Umbilical cord (tissue), 2 donors: ENCODE measurements around the gene KRTAP9-2. TPM values are rescaled to one million over a fixed set of nuclear protein-coding genes. Genes with fewer than 3 reads are reported as not detected.
"Not testable (repeated sequence)": the region's sequence is repeated elsewhere in the genome, so short reads cannot be mapped to it uniquely, and the experiment has no call there.

Experiments
- DNase-seq: peaks from one replicate; pipeline ENCODE4 v3.0.0-alpha.2; 2015; ENCODE audit warnings: low spot score
- total RNA-seq: library from RNA; depleted of rRNA; stranded (reverse); fragments of >200 nt; gene quantifications from one replicate; pipeline ENCODE4 v1.2.3, GENCODE V29; 2014; ENCODE audit warnings: low replicate concordance; ENCODE audit not compliant: insufficient read depth

KRTAP9-2 gene, protein sequence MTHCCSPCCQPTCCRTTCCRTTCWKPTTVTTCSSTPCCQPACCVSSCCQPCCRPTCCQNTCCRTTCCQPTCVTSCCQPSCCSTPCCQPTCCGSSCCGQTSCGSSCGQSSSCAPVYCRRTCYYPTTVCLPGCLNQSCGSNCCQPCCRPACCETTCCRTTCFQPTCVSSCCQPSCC
- total RNA-seq, result not detected

DNA sequence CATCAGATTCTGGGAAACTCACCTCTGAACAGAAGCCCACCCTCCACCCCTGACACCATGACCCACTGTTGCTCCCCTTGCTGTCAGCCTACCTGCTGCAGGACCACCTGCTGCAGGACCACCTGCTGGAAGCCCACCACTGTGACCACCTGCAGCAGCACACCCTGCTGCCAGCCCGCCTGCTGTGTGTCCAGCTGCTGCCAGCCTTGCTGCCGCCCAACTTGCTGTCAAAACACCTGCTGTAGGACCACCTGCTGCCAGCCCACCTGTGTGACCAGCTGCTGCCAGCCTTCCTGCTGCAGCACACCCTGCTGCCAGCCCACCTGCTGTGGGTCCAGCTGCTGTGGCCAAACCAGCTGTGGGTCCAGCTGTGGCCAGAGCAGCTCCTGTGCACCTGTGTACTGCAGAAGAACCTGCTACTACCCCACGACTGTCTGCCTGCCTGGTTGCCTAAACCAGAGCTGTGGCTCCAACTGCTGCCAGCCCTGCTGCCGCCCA lies at the start of gene KRTAP9-2:
Gene KRTAP9-2 (plus strand): TSS at position 51 of the 498 bp plus-strand sequence. CDS start 7 bp downstream, at position 58.
- not testable (repeated sequence) for DNase-seq

DNA sequence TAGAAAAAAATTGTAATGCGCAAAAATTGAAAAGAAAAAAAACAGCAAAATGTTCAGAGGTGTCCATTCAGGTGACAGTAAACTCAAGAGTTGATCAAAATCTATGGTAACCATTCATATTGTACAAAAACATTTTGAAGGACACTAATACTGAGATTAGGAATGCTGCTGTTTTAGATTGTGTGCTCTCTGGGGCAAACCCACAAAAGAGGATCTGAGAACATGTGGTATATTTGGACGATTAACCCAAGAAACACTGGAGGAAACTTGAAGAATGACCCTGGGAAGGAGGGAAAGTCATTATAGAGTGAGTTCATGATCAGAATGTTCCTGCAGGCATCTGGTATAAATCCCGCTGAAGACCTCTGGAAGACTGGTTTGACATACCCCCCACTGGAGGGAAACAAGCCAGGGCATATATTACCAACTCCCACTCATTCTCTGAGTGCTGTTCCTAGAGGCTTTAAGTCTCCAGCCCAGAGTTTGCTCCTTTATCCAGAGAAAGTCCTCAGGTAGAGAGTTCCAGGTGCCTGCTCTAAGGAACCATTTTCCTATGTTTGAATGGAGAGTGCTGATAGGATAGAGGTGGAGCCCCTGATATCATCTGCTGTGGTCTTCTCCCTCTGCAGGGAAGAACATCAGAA lies 49.6 kb upstream of the KRTAP9-2 start:
- no peak for DNase-seq

DNA sequence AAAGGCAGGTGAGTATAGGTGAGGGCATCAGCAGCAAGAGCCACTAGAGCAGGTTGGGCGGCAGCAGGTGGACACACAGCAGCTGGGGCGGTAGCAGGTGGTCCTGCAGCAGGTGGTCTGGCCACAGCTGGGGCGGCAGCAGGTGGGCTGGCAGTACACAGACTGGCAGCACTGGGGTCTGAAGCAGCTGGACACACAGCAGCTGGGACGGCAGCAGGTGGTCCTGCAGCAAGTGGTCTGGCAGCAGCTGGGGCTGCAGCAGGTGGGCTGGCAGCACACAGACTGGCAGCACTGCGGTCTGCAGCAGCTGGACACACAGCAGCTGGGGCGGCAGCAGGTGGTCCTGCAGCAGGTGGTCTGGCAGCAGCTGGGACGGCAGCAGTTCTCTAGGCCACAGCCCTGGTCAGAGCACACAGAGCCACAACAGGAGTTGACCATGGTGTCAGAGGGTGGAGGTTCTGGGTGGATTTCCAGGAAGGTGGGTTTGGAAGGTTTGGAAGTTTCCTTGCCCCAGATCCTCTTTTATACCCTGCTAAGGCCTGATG lies 48.6 kb upstream of the KRTAP9-2 start, which contains the start of gene KRTAP4-2:
Gene KRTAP4-2 (minus strand): TSS at position 495 of the 545 bp plus-strand sequence. CDS start 57 bp downstream, at position 438.
- no peak for DNase-seq

DNA sequence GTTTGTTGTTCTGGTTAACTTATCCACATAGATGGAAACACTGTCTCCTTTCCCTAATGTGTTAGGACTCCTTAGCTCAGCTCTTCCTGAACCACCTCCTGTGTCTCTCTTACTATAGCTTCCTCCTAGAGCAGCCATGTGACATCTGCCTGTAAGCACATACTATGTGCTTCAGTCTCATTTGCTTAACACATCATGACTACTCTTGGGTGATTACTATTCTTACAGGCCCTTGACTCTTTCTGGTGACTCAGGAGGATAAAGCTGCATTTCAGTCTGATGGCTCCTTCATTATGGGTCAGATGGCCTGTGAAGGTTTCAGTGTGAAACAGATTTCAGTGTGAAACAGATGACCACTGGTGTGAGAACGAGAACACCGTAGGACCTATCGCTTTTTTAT lies 48.1 kb upstream of the KRTAP9-2 start:
- no peak for DNase-seq

DNA sequence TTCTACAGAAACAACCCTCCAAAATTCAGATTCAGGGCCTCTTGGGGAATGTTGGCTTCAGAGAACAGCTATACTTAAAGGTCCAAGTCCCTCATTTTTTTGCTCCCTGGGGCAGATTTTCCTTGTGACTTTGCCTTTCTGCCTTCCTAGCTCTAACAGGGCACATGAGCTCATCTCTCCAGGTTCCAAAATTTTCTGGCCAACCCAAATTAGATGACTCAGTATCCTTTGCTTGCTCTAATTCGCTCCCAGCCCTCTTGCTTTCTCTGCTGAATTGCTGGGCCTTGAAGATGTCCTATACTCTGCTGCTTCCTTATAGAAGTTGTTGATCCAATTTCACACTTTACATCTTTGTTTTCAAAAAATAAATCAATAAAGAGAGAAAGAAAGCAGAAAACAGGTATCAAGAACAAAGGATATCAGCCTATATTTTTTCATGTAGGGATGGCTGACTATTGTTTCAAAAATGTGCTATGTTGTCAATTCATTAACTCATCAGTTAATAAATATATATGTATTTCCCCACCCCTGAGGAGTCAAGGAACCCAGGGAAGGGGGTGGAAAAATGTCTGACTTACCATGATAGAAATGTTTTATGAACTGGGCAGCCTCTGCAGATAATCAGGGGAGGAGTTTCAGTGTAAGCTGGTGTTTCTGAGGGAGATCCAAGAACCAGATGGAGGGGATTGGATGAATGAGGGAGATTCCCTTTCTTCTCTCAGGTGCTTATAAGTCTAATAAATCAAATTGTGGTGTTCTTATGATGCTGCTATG lies 47.4 kb upstream of the KRTAP9-2 start:
- no peak for DNase-seq

DNA sequence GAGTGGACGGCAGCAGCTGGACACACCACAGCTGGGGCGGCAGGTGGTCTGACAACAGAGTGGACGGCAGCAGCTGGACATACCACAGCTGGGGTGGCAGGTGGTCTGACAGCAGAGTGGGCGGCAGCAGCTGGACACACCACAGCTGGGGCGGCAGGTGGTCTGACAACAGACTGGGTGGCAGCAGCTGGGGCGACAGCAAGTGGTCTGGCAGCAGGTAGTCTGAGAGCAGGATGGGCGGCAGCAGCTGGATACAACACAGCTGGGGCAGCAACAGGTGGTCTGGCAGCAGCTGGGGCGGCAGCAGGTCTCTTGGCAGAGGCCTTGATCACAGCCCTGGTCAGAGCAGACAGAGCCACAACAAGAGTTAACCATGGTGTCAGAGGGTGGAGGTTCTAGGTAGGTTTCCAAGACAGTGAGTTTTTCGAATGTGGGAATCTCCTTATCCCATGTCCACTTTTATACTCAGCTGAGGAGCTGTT lies 41.9 kb upstream of the KRTAP9-2 start, which contains the start of gene KRTAP4-1:
Gene KRTAP4-1 (minus strand): TSS at position 432 of the 482 bp plus-strand sequence. CDS start 57 bp downstream, at position 375.
- no peak for DNase-seq

DNA sequence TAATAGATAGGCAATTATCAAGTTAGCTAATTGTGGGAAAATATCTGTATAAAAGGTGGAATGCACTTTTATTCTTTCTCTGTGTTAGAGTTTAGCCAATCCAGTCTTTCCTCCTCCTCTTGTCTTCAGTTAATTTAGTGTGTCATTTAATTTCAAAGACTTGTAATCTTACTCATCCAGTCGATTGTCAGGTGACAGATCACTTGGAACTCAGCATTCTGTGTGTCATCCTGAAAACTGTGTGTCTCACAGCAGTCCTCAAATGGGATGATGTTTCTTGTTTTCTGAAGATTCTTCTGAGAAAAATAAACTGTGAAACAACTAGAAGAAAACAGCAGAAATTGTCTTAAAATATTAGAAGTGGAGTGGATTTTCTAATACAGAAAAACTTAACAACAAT lies 41.4 kb upstream of the KRTAP9-2 start:
- DNase-seq, result no peak

DNA sequence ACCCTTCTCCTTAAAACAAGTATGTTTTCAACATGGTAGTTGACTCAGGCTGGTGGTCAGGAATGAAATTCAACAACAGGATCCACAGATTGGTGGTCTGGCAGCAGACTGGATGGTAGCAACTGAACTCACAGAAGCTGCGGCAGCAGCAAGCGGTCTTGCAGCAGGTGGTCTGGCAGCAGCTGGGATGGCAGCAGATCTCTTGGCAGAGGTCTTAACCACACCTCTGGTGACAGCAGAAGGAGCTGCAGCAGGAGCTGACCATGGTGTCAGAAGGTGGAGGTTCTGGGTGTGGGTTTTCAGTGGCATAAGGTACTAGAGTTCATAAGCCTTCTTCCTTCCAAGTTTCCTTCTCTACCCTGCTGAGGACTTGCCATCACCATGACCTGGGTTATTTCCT lies 39.6 kb upstream of the KRTAP9-2 start:
- no peak for DNase-seq

DNA sequence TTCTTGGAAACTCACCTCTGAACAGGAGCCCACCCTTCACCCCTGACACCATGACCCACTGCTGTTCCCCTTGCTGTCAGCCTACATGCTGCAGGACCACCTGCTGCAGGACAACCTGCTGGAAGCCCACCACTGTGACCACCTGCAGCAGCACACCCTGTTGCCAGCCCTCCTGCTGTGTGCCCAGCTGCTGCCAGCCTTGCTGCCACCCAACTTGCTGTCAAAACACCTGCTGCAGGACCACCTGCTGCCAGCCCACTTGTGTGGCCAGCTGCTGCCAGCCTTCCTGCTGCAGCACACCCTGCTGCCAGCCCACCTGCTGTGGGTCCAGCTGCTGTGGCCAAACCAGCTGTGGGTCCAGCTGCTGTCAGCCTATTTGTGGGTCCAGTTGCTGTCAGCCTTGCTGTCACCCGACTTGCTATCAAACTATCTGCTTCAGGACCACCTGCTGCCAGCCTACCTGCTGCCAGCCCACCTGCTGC lies 36.6 kb upstream of the KRTAP9-2 start, which contains the start of gene KRTAP9-1:
Gene KRTAP9-1 (plus strand): TSS at position 51 of the 482 bp plus-strand sequence. CDS start 0 bp downstream, at position 51.
- DNase-seq, result not testable (repeated sequence)

DNA sequence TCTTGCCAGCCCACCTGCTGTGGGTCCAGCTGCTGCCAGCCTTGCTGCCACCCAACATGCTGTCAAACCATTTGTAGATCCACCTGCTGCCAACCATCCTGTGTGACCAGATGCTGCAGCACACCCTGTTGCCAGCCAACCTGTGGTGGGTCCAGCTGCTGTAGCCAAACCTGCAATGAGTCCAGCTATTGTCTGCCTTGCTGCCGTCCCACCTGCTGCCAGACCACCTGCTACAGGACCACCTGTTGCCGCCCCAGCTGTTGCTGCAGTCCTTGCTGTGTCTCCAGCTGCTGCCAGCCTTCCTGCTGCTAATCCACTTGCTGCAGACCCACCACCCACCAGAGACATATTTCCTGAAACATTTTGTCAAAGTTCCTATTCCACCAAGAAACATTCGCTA lies 36.1 kb upstream of the KRTAP9-2 start:
- no peak for DNase-seq

DNA sequence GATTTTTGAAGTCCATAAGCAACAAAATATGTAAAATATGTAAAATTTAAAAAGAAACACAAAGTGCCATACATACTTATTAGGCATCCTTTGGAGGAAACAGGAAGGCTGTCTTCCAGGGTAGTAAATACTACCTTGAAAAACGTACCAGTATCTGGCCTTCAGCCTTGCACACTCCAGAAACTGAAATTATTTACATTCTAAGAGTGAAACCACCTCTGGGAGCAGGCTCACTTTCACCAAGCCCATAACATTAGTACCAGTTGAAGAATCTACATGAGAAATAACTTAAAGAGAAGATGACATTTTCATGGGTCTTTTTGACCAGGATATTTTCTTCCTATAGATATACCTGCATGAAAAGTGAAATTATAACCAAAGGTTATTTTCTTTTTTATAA lies 30.4 kb upstream of the KRTAP9-2 start:
- no peak for DNase-seq

DNA sequence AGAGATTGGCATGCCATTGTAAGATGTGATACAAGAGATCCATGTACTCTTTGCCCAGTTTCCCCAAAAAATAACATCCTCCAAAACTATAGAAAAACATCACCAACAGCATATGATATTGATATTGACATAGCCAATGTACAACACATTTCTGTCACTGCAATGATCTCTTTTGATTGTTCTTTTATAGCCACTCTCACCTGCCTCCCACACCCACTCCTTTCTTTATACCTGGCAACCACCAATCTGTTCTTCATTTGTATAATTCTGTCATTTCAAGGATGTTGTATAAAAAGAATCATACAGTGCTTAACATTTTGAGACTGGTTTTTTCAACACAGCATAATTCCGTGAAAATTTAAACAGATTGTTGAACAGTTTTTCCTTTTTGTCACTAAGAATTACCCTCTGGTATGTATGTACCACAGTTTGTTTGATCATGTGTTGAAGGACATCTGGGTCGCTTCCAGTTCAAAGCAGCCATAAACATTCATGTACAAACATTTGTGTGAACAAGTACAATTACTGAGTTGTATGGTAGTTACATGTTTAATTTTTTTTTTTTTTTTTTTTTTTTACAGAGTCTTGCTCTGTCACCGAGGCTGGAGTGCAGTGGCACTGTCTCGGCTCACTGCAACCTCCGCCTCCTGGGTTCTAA lies 26.9 kb upstream of the KRTAP9-2 start:
- no peak for DNase-seq

DNA sequence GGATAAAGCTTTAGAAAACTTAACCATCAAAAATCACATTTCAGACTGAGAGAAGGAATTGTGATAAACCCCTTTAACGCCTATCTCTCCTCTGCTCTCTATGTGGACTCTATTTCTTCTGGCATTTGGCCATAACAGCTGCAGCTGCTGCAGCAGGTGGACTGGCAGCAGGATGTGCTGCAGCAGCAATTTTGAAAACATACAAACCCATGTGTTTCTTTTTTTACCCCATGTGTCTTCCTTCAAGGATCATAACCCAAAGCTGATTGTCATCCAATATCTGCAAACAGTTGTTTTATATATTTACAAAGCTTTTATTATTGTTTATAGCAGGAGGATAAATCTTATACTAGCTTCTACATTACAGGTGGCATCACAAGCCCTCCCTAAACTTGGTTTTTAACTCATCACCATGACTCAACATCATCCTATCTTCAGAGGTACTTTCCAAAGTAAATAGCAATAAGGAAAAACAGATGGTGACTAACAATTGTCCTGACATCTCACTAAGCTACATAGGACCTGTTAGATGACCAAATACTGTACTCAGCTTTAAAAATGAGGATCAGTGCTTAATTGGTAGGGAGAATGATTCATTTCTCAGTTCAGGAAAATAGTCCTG lies 14.5 kb upstream of the KRTAP9-2 start:
- DNase-seq, result no peak

DNA sequence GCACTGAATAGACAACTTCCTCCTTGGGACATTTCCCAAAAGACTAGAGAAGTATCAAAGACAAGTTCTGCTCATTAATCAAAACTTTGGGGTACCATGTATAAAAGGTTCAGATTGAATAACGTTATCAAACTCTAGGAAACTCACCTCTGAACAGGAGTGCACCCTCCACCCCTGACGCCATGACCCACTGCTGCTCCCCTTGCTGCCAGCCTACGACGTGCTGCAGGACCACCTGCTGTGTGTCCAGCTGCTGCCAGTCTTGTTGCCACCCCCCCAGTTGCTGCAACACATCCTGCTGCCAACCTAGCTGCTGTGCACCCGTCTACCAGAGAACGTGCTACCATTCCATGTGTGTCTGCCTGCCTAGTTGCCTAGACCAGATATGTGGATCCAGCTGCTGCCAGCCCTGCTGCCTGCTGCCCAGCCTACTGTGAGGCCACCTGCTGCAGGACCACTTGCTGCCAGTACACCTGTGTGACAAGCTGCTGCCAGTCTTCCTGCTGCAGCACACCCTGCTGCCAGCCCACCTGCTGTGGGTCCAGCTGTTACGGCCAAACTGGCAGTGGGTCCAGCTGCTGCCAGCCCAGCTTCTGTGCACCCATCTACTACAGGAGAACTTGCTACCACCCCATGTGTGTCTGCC lies 13.8 kb upstream of the KRTAP9-2 start:
- no peak for DNase-seq

DNA sequence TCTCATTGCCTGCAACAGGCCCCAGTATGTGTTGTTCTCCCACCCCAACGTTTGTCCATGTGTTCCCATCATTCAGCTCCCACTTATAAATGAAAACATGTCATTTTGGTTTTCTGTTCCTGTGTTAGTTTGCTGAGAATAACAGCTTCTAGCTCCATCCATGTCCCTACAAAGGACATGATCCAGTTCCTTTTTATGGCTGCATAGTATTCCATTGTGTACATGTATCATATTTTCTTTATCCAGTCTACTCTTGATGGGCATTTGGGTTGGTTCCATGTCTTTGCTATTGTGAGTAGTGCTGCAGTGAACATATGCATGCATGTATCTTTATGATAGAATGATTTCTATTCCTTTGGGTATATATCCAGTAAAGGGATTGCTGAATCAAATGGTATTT lies 10.8 kb upstream of the KRTAP9-2 start:
- no peak for DNase-seq

DNA sequence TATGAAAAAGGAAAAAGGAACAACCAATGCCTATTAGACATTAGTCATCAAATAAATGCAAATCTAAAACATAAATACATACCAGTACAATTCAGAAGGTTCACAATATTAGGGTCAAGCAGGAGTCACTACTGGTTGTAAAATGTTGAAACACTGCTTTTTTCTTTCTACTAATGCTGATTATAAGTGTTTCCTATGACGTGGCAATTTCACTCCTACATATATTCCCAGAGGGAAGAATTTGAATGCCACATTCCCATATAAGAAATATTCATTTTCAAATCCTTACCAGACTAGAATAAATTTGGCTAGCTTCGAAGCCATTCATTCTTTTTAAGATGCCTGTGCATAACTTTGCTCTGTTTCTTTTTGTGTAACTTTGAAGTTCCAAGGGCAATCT lies 2.6 kb upstream of the KRTAP9-2 start:
- no peak for DNase-seq

DNA sequence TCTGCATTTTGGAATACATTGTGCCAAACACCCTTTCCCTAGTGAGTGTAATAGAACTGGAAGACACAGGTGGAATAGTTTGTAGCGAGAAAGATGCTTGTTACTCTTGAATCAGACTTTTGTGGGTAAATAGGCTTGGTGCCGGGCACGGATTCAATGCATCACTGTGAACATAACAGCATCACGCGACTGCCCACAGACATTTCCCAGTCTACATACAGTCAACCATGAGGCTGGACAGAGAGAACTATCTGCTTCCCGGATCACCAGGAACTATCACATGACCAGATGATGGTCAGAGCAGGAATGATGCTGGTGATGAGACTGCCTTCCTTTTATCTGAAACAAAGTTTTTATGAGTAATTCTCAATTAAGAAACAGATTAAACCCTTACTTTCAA lies 397 bp upstream of the KRTAP9-2 start:
- no peak for DNase-seq

DNA sequence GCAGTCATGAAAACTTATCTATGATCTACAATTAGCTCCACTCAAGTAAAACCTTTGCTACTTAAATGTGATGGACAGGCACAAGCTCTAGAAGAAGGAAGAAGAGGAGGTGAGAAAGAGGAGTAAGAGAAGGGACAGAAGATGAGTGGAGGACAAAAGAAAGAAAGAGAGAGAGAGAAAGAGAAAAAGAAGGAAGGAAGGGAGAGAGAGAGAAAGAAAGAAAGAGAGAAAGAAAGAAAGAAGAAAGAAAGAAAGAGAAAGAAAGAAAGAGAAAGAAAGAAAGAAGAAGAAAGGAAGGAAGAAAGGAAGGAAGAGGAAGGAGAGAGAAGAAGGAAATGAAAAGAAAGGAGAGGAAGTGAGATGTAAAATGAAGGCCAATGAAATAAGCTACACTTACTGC lies 3.6 kb downstream of the KRTAP9-2 start:
- no peak for DNase-seq

DNA sequence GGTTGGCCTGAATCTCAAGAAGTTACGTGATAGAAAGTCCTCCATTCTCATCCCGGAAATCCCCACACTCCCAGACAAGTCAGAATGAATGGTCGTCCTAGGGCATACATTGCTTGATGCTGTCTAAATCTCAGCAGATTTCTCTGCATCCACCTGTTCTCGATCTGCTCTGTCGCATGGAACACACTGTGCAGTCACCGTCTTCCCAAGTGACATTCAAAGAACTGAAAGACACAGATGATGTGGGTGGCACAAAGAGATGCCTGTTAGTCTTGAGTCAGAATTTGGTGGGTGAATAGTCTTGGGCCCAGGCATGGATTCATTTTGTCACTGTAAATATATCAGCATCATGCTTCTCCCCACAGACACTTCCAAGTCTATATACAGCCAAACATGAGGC lies 5.3 kb downstream of the KRTAP9-2 start:
- DNase-seq, result no peak
